NCI-H345 treated with DMSO at 0.1 percent for 48 hours (cell line): ENCODE measurements around the gene GOLGA6L25.
"Not testable (repeated sequence)": the region's sequence is repeated elsewhere in the genome, so short reads cannot be mapped to it uniquely, and the experiment has no call there.

Experiments
- DNase-seq: peaks from one replicate; lab custom pipeline; 2025; ENCODE audit not compliant: unreplicated experiment; lab: John Stamatoyannopoulos, UW

Gene GOLGA6L25, protein sequence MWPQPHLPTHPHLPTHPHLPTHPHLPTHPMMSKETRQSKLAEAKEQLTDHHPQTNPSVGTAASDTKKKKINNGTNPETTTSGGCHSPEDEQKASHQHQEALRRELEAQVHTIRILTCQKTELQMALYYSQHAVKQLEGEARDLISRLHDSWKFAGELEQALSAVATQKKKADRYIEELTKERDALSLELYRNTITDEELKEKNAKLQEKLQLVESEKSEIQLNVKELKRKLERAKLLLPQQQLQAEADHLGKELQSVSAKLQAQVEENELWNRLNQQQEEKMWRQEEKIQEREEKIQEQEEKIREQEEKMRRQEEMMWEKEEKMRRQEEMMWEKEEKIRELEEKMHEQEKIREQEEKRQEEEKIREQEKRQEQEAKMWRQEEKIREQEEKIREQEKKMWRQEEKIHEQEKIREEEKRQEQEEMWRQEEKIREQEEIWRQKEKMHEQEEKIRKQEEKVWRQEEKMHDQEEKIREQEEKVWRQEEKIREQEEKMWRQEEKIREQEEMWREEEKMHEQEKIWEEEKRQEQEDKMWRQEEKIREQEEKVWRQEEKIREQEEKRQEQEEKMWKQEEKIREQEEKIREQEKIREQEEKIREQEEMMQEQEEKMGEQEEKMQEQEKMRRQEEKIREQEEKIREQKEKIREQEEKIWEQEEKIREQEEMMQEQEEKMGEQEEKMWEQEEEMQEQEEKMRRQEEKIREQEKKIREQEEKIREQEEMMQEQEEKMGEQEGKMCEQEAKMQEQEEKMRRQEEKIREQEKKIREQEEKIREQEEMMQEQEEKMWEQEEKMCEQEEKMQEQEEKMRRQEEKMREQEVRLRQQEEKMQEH

DNA sequence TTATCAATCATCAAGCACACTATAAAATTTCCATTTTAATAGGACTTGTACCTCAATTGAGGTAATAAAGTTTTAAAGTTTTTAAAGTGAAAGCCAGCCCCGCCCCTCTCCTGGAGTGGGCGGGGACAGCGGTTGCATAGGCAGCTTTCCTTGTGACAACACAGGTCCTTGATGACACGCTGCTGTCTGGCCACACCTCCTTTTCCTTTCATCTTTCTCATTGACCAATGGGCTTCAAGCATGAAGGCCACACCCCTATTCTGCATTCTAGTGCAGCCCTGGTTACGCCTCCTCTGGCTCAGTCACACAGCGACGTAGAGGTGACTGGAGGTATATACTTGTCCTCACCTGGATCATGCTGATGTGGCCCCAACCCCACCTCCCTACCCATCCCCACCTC is at the start of gene GOLGA6L25:
Gene GOLGA6L25 (plus strand): TSS at position 301 of the 400 bp plus-strand sequence. CDS start 61 bp downstream, at position 362.
- DNase-seq, result not testable (repeated sequence)

DNA sequence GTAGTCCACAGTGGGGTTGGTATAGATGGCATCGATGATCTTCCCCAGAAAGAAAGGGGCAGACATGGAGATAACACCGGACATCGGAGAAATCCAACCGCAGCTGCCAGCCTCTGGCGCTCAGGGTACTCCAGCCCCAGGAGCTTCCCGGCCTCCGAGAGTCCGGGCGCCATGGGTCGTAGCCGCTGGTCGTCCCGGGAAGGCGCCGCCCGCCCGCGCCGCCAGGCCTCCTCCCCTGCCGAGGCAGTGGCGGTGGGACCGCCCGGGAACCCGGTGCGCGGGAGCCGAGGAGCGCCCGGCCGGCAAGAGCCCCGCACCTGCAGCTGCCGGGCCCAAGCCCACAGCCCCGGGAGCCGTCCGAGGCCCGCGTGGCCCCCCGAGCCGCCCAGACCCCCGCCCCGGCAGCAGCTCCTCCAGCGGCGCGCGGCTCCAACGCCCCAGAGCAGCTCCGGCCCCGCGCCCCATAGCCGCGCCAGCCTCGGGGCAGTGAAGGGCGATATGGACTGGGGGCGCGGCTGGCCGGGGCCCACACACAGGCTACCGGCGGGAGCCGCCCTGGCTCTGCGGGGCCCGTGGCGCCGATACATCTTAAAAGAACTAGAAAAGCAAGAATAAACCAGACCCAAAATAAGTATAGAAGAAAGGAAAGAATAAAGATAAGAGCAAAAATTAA is 45.0 kb upstream of the GOLGA6L25 start:
- not testable (repeated sequence) for DNase-seq

DNA sequence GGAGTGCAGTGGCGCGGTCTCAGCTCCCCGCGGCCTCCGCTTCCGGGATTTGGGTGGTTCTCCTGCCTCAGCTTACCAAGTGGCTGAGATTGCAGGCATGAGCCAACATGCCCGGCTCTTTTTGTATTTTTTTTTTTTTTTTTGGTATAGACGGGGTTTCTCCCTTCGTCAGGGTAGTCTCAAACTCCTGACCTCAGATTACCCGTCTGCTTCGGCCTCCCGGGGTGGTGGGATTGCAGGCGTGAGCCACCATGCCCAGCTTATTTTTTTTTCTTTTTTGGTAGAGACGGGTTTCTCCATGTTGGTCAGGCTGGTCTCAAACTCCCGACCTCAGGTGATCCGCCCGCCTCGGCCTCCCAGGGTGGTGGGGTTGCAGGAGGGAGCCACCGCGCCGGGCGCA is 39.2 kb upstream of the GOLGA6L25 start:
- DNase-seq, result not testable (repeated sequence)

GRCh38 chr15:28515208-28515607 is 38.2 kb upstream of the GOLGA6L25 start:
- DNase-seq, result not testable (repeated sequence)

DNA sequence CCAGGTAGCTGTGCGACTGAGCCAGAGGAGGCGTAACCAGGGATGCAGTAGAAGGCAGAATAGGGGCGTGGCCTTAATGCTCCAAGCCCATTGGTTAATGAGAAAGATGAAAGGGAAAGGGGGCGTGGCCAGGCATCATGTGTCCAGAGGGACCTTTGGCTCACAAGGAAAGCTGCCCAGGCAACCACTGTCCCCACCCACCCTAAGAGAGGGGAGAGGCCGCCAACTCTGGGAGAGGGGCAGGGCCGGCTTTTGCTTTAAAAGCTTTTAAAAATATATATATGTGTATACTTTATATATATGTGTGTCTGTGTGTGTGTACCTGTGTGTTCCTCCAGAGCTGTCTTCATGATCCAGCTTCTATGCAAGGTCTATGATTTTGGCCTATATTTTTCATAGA is 20.4 kb upstream of the GOLGA6L25 start, which contains the start of gene GOLGA8G:
Gene GOLGA8G (minus strand): TSS at position 18 of the 400 bp plus-strand sequence. CDS start 62 bp downstream, outside the sequence.
- DNase-seq, result not testable (repeated sequence)

DNA sequence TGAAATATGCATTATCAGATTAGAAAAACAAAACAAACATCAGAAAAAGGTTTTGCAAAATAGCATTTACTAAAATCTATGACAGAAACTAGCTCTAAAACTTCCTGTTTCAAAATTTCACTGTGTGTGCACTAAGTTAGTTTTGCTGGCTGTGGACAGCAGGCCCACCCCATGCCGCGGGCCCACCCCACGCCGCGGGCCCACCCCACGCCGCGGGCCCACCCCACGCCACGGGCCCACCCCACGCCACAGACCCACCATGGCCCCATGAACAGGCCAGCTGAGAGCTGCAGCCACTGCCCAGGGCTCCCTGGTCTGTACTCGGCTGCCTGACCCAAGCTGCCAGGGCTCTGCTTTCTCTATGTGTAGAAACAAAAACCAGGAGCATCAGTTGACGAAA is 20.0 kb downstream of the GOLGA6L25 start:
- not testable (repeated sequence) for DNase-seq

DNA sequence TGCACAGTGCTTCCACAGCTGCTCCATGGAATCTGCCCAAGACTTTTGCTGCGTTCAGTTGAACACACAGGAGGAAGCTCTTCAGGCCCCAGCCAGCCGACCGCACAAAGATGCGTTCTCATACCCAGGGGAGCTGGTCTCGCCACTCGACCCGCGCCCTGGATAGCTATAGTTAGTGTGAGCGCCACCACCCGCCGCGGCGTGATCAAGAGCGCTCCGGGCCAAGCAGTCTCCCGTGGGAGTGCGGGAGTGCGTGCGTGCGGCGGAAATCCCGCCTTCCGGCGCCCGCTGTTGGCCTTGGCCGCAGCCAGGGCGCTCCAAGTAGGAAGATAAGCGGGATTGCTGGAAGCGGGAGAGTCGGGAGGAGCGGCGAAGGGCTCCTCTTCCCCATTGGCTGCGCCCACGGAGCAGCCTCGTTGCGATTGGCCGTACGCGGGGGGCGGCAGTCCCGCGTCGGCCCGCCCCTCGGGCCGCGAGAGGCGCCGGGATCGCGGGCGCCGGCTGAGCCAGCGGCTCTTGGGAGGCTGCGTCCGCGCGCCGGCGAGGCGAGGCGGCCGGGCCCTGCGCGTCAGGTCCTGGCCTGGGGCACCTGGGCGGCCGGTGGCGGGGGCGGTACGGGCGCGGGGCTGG is 35.7 kb downstream of the GOLGA6L25 start:
- not testable (repeated sequence) for DNase-seq

DNA sequence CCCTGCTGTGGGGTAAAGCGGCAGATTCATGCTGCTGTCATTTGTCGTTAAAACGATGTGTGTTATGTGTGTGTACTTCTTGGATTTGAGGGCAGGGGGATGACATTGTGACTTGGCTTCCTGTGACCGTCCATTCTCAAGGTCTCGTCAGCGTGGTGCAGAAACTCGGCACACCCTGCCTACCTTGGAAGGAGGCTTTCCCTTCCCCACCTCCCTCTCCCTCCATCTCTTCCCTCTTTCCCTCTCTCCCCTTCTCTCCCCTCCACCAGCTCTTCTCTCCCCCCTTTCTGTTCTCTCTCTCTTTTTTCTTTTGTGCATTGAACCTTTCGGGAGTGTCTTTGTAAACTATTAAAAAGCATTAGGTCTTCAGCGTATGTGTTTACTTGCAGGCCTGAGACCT is 36.4 kb downstream of the GOLGA6L25 start:
- DNase-seq, result not testable (repeated sequence)

GRCh38 chr15:28592395-28592794 is 39.0 kb downstream of the GOLGA6L25 start:
- DNase-seq, result not testable (repeated sequence)

- DNase-seq, result not testable (repeated sequence)
Observed at GRCh38 chr15:28593424-28594129, 40.2 kb downstream of the GOLGA6L25 start.

DNA sequence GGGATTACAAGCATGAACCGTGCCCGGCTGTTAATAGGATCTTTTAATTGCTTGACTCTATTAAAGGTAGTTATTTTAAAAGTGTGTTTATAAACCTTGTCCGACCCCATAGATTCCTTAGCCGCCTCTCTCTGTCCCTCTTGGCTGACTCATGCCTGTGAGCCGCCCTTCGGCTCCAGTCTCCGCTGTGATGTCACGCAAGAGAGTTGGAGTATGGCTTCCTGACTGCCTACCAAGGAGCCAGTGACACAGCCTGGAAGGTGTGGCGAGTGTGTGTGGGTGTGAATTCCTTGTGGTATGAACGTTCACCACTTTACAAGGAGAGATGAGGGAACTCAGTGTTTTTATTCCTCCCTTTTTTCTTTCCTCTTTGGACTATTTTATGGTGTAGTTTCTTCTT is 44.1 kb downstream of the GOLGA6L25 start:
- DNase-seq, result not testable (repeated sequence)

DNA sequence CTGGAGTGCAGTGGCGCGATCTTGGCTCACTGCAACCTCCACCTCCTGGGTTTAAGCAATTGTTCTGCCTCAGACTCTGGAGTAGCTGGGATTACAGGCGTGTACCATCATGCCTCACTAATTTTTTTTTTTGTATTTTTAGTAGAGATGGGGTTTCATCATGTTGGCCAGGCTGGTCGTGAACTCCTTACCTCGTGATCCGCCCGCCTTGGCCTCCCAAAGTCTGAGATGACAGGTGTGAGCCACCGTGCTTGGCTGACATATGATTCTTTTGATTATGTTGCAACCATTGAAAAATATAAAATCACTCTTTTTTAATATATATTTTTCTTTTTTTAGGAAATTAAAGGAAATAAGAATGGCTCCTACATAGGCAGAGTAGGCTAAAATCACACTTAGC is 44.8 kb downstream of the GOLGA6L25 start:
- DNase-seq, result not testable (repeated sequence)

GRCh38 chr15:28602152-28602551 is 48.8 kb downstream of the GOLGA6L25 start:
- not testable (repeated sequence) for DNase-seq
